DND-41 (cell line): ENCODE measurements around the gene DISC1.

Source experiments
- EZH2 ChIP-seq: IDR thresholded peaks from 3 replicates; pipeline ENCODE4 v1.6.1; 2012; ENCODE audit warnings: borderline replicate concordance, low read depth, mild to moderate bottlenecking, moderate library complexity, low read length, inconsistent platforms; ENCODE audit not compliant: severe bottlenecking
- TF ChIP-seq, protein P1 (sequence below): IDR thresholded peaks from 2 replicates; pipeline ENCODE4 v1.5.1; 2012; ENCODE audit warnings: borderline replicate concordance, low read length, moderate library complexity, mild to moderate bottlenecking; ENCODE audit not compliant: poor library complexity, severe bottlenecking; ENCODE audit errors: extremely low read depth

GRCh38 chr1:232046451-232047306 lies 420.1 kb downstream of the DISC1 start:
- TF ChIP-seq EZH2, result no peak
- TF ChIP-seq, protein P1, sequence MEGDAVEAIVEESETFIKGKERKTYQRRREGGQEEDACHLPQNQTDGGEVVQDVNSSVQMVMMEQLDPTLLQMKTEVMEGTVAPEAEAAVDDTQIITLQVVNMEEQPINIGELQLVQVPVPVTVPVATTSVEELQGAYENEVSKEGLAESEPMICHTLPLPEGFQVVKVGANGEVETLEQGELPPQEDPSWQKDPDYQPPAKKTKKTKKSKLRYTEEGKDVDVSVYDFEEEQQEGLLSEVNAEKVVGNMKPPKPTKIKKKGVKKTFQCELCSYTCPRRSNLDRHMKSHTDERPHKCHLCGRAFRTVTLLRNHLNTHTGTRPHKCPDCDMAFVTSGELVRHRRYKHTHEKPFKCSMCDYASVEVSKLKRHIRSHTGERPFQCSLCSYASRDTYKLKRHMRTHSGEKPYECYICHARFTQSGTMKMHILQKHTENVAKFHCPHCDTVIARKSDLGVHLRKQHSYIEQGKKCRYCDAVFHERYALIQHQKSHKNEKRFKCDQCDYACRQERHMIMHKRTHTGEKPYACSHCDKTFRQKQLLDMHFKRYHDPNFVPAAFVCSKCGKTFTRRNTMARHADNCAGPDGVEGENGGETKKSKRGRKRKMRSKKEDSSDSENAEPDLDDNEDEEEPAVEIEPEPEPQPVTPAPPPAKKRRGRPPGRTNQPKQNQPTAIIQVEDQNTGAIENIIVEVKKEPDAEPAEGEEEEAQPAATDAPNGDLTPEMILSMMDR, result no peak
